Natural killer cell (primary cell): ENCODE results near the gene CASP14. TPM values are rescaled to one million over a fixed set of nuclear protein-coding genes. Genes with fewer than 3 reads are reported as not detected.
"Not testable (repeated sequence)": the region's sequence is repeated elsewhere in the genome, so short reads cannot be mapped to it uniquely, and the experiment has no call there.

Source experiments
- ATAC-seq, 3 donors: fragments of 150-1000 bp in 2 of 3; fragments of 200-7000 bp in 1 of 3; cut with Tn5 transposase; 1 replicate in 1 of 3; 2 replicates in 2 of 3; pipeline ENCODE4 v1.10.0; 2021; ENCODE audit warnings: mild to moderate bottlenecking in 2 of 3, moderate library complexity in 2 of 3
- DNase-seq, 2 donors: peaks; one replicate each; pipeline versions ENCODE4 v3.0.0 to v3.0.0-alpha.2; 2013 to 2021; ENCODE audit warnings: mixed read lengths in 1 of 2
- H3K27ac ChIP-seq: one replicate; pipeline ENCODE4 v1.5.1; 2013; ENCODE audit warnings: mild to moderate bottlenecking, low read length
- H3K27me3 ChIP-seq: one replicate; pipeline ENCODE4 v1.6.1; 2013; ENCODE audit warnings: low read length; ENCODE audit not compliant: control insufficient read depth, insufficient read depth
- H3K36me3 ChIP-seq: one replicate; pipeline ENCODE4 v1.6.1; 2013; ENCODE audit warnings: low read length; ENCODE audit not compliant: control insufficient read depth, insufficient read depth
- H3K4me1 ChIP-seq: one replicate; pipeline ENCODE4 v1.6.1; 2013; ENCODE audit warnings: low read length; ENCODE audit not compliant: control insufficient read depth, insufficient read depth
- H3K4me3 ChIP-seq: one replicate; pipeline ENCODE4 v1.5.1; 2013; ENCODE audit warnings: low read length
- H3K9me3 ChIP-seq: one replicate; pipeline ENCODE4 v1.6.1; 2013; ENCODE audit warnings: low read length; ENCODE audit not compliant: control insufficient read depth, insufficient read depth
- H3K27ac Mint-ChIP-seq, 2 donors: one replicate each; pipeline ENCODE4 v1.8.0; 2022; ENCODE audit warnings: mild to moderate bottlenecking in 2 of 2, mixed read lengths in 2 of 2, moderate library complexity in 1 of 2
- H3K27me3 Mint-ChIP-seq, 2 donors: one replicate each; pipeline ENCODE4 v1.8.0; 2022; ENCODE audit warnings: low read depth in 2 of 2, mixed read lengths in 2 of 2
- H3K36me3 Mint-ChIP-seq: one replicate; pipeline ENCODE4 v1.8.0; 2022; ENCODE audit warnings: mixed read lengths
- H3K4me1 Mint-ChIP-seq, 2 donors: one replicate each; pipeline ENCODE4 v1.8.0; 2022; ENCODE audit warnings: mixed read lengths in 2 of 2
- H3K4me3 Mint-ChIP-seq: one replicate; pipeline ENCODE4 v1.8.0; 2022; ENCODE audit warnings: mild to moderate bottlenecking, moderate library complexity, mixed read lengths
- H3K9me3 Mint-ChIP-seq, 2 donors: one replicate each; pipeline ENCODE4 v1.8.0; 2022; ENCODE audit warnings: mixed read lengths in 2 of 2
- CTCF ChIP-seq: fragments of 200-600 bp; IDR thresholded peaks from one replicate; pipeline ENCODE4 v1.8.0; 2022; ENCODE audit warnings: antibody characterized with exemption
- WGBS: methylation state at CpG from one replicate; pipeline ENCODE4 v1.1.7; 2013; ENCODE audit warnings: missing lambda C conversion rate; ENCODE audit not compliant: insufficient coverage; 5-methylcytosine and 5-hydroxymethylcytosine counted together
- intact Hi-C: fragments of 100-400 bp; cut with micrococcal nuclease; formaldehyde crosslinking; loops from one replicate; pipeline ENCODE4 v1.14.2; 2022
- total RNA-seq, 4 donors: library from RNA; stranded (reverse); fragments of 120-200 nt in 1 of 4; gene quantifications; one replicate each; pipeline versions ENCODE4 v1.2.3 to v1.2.4, GENCODE V29; 2013 to 2022

Gene CASP14
- total RNA-seq, 3 donors from 2014 or later (not counting 1 experiment from before 2014, with no cell fraction given) = not detected

- no peak for TF ChIP-seq CTCF
- H3K27ac ChIP-seq = no peak overlapping the region
- no peaks in the 10 kb centered on the region for H3K27me3 ChIP-seq
- intact Hi-C loops = no loop called here
- DNase-seq (no peak), ATAC-seq (no peak)
- no peaks in the 10 kb centered on the region for H3K4me1 Mint-ChIP-seq
- H3K36me3 ChIP-seq = no peaks in the 10 kb centered on the region
- 92% methylated on average over 2 of the region's 2 CpGs for WGBS
- peaks cover 7 to 17% of the 10 kb centered on the region in 2 donors for H3K27me3 Mint-ChIP-seq
- H3K4me3 ChIP-seq = no peak overlapping the region
- no peak overlapping the region for H3K4me3 Mint-ChIP-seq
- no peaks in the 10 kb centered on the region for H3K9me3 Mint-ChIP-seq
- H3K4me1 ChIP-seq = no peaks in the 10 kb centered on the region
- H3K9me3 ChIP-seq = no peaks in the 10 kb centered on the region
- H3K27ac Mint-ChIP-seq = no peak overlapping the region
- H3K36me3 Mint-ChIP-seq = no peaks in the 10 kb centered on the region
These were observed 1.4 kb downstream of the CASP14 start for GRCh38 chr19:15050639-15051038.

GRCh38 chr19:15062036-15062435, 12.8 kb downstream of the CASP14 start:
- intact Hi-C loops = no loop called here
- Histone ChIP-seq H3K36me3 (no peaks in the 10 kb centered on the region), H3K27me3 (no peaks in the 10 kb centered on the region), H3K4me1 (no peaks in the 10 kb centered on the region), H3K4me3 (no peak overlapping the region), H3K27ac (no peak overlapping the region), H3K9me3 (no peaks in the 10 kb centered on the region)
- no peak for ATAC-seq
- no peak for DNase-seq
- 85% methylated on average over 12 of the region's 12 CpGs for WGBS
- no peaks in the 10 kb centered on the region for H3K9me3 Mint-ChIP-seq
- TF ChIP-seq CTCF = no peak
- no peaks in the 10 kb centered on the region for H3K36me3 Mint-ChIP-seq
- peaks cover 22 to 39% of the 10 kb centered on the region in 2 donors for H3K27me3 Mint-ChIP-seq
- H3K4me3 Mint-ChIP-seq = no peak overlapping the region
- H3K4me1 Mint-ChIP-seq = no peaks in the 10 kb centered on the region
- H3K27ac Mint-ChIP-seq = no peak overlapping the region

- H3K36me3 ChIP-seq, H3K4me1 Mint-ChIP-seq, ATAC-seq, H3K27me3 ChIP-seq, H3K27ac ChIP-seq, H3K9me3 ChIP-seq, H3K27ac Mint-ChIP-seq, H3K36me3 Mint-ChIP-seq, H3K4me3 ChIP-seq, DNase-seq, H3K4me3 Mint-ChIP-seq, intact Hi-C loops, H3K4me1 ChIP-seq, H3K9me3 Mint-ChIP-seq: not testable (repeated sequence)
- H3K27me3 Mint-ChIP-seq = peaks cover 8 to 12% of the 10 kb centered on the region in 2 donors
- 84% methylated on average over 4 of the region's 4 CpGs for WGBS
These were observed 21.1 kb downstream of the CASP14 start for GRCh38 chr19:15070386-15070785.

- no peaks in the 10 kb centered on the region for H3K36me3 Mint-ChIP-seq
- TF ChIP-seq CTCF = no peak
- H3K4me3 Mint-ChIP-seq = no peak overlapping the region
- H3K27ac Mint-ChIP-seq = no peak overlapping the region
- intact Hi-C loops = no loop called here
- no peaks in the 10 kb centered on the region for H3K27me3 ChIP-seq
- H3K9me3 ChIP-seq = no peaks in the 10 kb centered on the region
- H3K9me3 Mint-ChIP-seq = no peaks in the 10 kb centered on the region
- no peak overlapping the region for H3K27ac ChIP-seq
- ATAC-seq (no peak), DNase-seq (no peak)
- no peaks in the 10 kb centered on the region for H3K4me1 Mint-ChIP-seq
- no peak overlapping the region for H3K4me3 ChIP-seq
- no peaks in the 10 kb centered on the region for H3K4me1 ChIP-seq
- H3K27me3 Mint-ChIP-seq = peaks cover 0 to 3% of the 10 kb centered on the region in 2 donors
- no peaks in the 10 kb centered on the region for H3K36me3 ChIP-seq
- 83% methylated on average over 23 of the region's 23 CpGs for WGBS
These were observed 23.8 kb downstream of the CASP14 start for GRCh38 chr19:15072930-15073647.
